Stimulated activated CD4-positive, alpha-beta T cell treated with anti-CD3 and anti-CD28 coated beads, TNF-alpha, amount 100 ng/mL, for 48 hours (primary cell): ENCODE measurements around the gene TPMT.

Experiments used
- DNase-seq, 3 donors: peaks; one replicate each; pipeline ENCODE4 v3.0.0-alpha.2; 2020; ENCODE audit warnings: low read depth in 3 of 3

The TPMT gene

DNA sequence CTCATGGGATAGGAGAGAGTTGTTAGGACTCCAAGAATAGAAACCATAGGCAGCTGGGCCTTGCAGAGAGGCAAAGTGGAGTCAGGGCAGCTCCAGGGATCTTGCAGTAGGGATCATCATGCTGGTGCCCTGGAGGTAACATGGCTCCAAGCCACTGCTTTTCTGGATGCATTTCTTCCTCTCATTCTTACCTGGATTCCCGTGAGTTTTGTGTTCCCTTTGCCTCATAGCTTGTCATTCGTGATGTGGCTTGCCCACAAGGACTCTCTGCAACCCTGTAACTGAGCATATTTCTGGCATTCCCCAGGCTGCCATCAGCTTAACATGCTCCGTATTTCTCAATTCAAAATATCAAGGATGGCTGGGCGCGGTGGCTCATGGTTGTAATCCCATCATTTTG lies 37.7 kb downstream of the TPMT start:
- DNase-seq = no peak

DNA sequence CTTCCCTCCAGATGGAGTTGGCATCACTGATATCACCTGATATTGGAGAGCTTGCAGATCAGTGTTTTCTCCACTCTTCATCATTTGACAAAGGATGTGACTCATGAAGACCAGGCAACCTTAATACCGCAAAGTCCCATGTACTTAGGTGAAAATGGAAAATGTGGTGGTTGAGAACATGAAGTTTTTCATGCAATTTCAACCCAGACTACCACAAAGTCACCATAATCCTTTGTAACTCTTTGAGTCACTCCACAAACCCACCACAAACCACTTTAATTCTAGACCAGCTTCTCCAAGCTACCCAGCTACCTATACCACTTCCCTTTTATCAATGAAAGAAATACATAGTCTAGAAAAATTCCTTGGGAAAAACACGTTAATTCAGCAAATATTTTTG lies 39.5 kb downstream of the TPMT start:
- DNase-seq = no peak

DNA sequence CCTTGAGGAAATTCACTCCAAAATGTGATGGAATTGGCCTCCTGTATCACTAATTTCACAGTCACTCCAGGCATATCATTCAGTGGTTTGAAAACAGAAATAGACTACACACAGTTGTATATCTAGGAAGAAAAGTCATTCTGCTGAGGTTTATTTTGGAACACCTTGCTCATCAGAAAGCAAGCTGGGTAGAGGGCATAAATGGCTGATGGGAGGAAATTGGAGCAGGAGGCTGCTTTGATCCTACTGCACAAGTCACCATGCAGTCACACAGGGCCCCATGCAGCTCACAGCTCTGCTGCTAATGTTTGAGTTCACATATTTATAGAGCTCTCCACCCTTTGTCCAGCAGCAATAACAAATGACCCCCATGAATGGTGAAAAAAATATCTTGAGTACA lies 44.7 kb downstream of the TPMT start:
- DNase-seq = no peak

DNA sequence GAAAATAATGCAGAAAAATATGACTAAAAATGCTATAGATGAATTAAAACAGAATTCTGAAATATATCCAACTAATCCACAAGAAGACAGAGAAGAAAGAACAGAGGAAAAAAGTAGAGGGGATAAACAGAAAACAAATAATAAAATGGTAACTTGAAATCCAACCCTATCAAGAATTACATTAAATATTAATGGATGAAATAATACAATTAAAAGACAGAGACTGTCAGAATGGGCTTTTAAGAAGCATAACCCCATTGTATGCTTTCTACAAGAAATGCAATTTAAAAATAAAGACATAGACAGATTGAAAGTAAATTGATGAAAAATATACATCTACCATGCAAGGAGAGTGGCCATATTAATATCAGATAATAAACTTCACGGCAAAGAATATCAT lies 47.8 kb downstream of the TPMT start:
- no peak for DNase-seq

DNA sequence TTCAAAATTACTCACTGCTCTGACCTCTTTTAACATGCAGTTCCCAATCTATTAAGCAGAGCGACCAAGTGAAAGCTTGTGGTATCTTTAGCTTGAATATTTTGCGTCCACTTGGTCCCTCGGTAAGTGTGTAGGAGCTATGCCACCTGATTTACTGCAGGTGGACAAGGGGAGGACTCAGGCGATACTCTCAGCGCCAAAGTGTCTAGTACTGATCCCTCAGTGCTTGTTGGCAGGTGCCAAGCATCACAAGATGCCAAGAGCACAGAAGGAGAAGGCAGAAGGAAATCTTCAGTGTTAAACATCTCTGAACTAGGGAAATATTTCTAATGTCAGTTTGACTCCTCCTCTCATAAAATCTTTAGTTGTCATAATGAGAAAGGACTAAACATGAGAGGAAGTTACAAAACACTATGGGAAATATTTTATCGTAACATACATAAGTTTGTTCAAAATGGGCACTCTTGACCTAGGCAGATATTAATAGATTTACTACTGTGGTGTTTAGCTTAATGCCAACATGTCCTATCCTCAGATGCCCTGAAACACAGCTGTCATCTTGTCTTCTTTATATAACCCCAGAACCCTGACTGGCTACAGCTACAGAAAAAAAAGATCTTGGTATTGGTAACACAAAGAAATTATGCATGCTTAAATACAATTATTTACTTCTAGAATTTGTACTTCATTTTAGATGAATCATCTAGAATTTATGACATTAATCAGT lies 51.9 kb downstream of the TPMT start:
- no peak for DNase-seq

DNA sequence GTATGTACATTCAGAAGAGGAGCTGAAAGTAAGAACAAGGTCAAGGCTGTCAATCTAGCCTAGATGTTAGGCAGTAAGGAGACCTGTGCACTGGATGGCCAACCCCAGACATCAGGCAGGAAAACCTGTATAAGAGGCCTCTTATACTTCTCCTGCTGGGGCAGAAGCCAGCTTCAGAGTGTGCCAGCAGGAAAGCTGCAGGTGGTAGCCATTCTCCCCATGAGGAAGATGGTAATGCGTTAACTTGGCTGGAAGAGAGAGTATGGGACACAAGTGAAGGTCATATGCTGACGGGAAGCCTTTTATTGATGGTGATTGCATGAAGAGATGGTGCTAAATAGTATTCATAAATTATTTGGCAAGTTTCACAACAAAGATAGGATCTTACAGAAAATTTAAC lies 53.0 kb downstream of the TPMT start:
- no peak for DNase-seq

DNA sequence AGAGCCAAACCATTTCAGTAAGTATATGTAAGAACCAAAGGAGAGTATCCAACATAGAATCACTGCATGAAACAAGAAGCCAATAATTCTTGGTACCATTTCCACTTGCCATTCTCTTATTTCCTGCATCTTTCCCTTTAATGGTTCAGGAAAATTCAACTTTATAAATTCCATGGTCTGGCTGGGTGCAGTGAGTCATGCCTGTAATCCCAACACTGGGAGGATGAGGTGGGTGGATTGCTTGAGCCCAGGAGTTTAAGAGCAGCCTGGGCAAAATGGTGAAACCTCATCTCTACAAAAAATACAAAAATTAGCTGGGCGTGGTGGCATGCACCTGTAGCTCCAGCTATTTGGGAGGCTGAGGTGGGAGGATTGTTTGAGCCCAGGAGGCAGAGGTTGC lies 53.6 kb downstream of the TPMT start:
- no peak for DNase-seq

DNA sequence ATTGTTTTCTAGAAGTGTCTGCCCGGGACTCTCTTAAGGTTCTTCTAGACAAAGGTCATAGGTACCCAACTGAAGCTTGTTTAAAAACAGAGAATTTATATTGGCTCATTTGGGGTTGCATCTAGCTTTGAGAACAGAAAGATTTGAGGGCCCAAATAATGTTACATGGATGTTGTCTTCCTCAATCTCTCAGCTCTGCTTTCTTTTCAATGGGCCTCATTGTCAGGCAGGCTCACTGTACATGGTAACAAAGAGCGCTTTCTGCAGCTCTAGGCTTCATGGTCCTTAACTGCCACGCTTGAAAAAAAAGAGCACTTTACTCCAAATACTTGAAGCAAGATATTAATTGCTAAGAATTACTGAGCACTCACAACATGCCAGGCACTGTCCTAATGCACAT lies 54.6 kb downstream of the TPMT start:
- no peak for DNase-seq

DNA sequence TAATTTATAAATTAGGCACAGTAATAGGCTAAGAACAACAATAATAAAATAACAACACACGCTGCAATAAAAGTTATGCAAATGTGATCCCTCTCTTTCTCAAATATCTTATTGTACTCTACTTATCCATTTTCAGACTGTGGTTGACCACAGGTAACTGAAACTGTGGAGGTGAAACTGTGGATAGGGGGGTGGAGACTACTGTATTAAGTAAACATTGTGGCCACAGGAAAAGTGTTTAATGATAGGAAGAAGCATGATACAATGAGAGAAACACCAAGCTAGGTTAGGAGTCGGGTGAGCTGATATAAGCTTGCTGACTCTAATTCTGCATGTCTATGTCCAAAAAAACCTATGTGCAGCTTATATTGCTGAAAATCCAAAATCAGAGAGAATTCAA lies 55.4 kb downstream of the TPMT start:
- DNase-seq = no peak

DNA sequence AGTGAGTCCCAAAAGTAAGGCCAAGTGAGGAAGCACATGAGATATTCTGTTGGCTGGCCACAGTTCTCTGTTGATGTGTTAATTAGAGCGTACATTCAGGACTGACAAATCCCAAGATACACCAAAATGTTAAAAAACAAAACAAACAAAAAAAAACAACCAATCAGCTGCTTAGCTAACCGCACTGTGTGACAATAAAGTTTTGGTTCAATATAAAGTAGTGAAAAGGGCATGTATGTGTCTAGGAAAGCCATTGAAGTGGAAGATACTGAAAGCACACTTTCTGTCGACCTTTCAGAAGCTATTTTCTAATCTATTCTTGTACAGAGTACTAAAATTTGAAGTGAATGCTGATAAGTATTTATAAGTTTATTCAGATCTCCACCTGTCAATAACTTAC lies 58.5 kb downstream of the TPMT start:
- DNase-seq = no peak

DNA sequence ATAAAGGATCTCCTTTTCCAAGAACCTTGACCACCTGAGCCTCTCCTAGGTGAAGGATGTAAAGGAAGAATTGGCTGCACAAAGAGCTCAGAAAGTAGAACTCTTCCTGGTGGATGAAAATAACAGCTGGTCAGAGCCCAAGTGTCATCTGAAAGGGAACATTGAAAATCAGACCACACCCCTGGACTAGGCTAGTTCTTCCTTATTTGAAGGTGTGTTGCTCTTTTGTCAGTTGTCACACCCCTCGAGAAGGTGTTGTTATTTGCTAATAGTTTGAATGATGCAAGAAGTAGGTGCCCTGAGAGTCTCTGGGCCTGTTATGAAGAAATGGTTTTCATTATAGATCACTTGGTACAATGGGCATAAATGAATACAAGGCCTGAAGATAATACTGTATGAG lies 63.5 kb downstream of the TPMT start:
- no peak for DNase-seq

DNA sequence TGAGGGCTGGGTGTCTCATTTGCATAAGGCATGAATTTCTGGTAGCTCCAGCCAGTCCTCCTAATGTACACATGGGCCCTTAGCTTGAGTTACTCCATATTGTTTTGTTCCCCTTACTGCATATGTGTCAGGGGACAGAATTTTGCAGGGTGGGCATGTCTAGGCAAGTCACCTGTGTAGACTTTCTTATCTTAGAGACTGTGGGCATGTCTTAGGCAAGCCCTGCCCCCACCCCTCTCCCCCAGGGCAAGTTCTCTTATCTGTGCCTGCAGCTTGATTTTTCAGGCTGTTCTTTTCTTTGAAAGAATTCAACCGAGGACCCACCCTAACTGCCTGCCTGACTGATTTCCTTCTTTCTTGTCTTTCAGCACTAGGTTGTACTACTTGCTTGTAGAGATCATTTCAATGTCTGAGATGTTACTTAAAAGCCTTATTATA lies 64.5 kb downstream of the TPMT start:
- no peak for DNase-seq

DNA sequence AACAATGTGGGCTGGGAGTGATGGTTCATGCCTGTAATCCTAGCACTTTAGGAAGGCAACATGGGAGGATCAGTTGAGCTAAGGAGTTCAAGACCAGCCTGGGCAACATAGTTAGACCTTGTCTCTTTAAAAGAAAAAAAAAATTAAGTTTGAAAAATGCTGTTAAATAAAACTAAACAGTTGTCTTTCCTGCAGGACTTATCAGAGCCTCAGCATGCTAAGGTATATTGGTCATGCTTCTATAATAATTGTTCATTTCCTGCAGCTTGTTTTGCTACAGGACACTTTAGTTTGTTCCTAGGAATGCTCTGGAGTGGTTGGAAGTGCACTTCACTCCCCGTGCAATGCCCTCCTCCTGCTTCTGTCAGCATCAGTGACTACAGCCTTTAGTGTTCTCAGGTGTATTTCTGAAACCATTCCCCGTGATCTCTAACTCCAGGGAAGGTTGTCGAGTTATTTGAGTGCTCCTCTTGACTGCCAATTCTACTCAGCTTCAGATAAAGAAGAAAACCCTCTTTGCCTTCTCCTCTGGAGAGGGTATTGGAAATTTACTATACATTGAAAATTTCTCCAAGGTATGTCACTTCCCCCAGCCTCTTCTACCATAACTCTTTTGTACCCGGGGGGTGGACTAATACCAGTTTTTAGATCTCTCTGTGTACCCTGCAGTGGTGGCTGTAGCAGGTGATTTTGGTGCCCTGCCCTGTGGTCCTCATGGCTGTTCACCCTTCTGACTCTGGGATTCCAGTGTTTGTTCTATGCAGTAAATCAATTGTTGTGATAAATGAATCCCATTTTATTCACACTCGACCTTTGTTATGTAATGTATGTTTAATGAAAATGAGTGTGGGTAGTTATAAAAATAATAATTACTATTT lies 66.2 kb downstream of the TPMT start:
- DNase-seq = no peak

DNA sequence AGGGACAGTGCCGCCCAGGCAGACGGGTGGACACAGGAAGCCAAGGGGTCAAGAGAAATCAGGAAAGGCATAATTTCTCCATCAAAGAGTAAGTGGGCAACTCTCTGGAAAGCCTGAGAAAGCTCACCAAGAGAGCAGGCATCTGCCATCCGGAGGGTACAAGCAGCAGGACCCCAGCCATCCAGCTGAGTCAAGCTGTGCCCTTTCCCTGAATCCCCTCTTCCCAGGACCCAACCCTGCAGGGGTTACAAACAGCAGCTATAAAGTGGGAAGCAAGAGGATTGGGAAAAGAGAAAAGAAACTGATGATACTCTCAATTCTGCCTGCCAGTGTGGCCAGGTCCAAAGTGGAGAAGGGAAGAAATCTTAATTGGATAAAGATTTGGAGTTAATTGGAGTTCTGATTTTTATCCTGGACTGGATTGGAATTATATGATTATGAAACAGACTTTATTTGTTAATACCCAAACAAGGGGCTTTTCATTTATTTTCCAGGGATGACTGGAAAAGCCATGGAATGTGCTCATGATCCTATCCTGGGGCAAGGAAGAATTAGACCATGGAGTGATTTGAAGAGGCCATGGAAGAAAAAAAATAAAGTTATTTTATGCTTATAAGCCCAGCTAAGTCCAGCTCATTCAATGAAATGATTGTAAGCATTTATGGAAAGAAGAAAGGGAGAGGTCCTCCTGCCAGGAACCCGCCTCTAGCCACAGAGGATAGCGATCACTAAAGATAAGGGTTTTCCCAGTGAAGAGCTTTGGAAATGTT lies 67.3 kb downstream of the TPMT start:
- DNase-seq = no peak

DNA sequence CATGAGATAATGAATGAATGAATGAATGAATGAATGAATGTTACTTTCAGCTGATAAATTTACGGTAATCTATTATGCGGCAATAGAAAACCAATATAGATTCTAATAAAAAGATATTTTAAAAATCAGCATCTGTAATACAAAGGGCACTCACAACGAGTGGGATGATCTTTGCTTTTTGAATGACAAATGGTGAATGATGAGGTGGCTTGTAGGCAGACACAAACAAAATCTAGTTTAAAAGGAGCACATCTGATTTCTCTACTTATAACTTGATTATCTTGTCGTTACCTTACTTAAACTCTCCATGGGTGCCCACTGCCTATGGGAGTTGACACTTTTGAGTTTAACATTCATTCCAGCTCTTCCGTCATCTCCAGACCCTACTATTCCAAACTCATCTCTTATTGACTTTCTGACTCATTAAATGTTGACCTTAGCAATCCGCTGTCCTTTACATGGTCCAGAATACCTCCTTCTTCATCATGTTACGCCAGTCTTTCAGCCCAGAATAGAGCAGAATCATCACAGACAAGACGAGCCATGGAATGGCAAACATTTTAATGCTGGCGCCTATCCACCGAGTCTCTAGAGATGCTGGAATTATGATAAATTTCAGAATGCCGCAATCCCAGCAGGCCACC lies 73.7 kb downstream of the TPMT start:
- DNase-seq = no peak

DNA sequence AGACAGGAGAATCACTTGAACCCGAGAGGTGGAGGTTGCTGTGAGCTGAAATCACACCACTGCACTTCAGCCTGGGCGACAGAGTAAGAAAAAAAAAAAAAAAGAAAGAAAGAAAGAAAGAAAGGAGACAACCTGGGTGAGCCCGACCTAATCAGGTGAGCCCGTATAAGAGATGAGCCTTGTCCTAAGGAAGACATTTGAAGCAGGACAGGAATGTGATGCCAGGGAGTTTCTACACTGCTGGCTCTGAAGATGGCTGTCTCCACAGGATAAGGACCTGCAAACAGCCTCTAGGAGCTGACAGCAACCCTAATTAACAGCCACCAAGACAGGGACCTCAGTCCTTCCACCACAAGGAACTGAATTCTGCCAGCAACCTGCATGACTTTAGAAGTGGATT lies 74.3 kb downstream of the TPMT start:
- no peak for DNase-seq

DNA sequence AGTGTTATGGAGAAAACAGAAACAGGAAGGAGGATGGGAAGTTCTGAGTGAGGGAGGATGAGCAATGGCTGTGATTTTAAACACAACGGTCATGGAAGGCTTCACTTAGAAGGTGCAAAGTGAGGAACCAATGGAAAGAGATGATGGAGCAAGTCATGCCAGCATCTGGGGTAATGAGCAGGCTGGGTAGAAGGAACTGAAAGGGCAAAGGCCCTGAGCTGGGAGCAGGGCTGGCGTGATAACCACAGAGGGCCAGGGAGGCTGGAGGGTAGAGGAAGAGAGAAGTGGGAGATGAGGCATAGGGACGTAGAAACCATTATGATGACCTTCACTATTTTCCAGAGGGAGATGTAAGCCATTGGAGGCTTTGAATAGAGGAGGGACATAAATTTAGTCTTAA lies 76.0 kb downstream of the TPMT start:
- no peak for DNase-seq
